Measurements from ENCODE around the gene COL6A5. TPM values are rescaled to one million over a fixed set of nuclear protein-coding genes. Genes with fewer than 3 reads are reported as not detected.

COL6A5 gene
- total and polyA plus RNA-seq, 2 experiments from 2014 or later: 0.03 to 0.05 TPM

GRCh38 chr3:130300888-130301287 is 44.6 kb upstream of the COL6A5 start:
- Histone ChIP-seq H3K9me2 (ENCODE audit: insufficient read depth) (0 out of 2 replicates have a peak, but pooled peaks cover 8% of the 10 kb centered on the region), H3K4me3 (no peak overlapping the region), H2AFZ (peak overlapping the region; percentile 10; the same call in 1 of the 2 replicates), H4K20me1 (replicated peaks; ENCODE audit: insufficient read depth) (no peaks in the 10 kb centered on the region), H3K36me3 (ENCODE audit: insufficient read depth) (no peaks in the 10 kb centered on the region), H3K27ac (ENCODE audit: low read depth) (no peak overlapping the region), H3K4me1 (ENCODE audit: insufficient read depth) (no peaks in the 10 kb centered on the region), H3K4me2 (no peak overlapping the region), H3F3A (replicated peaks; ENCODE audit: low read depth) (no peaks in the 10 kb centered on the region), H3K79me2 (replicated peaks; ENCODE audit: insufficient read depth) (no peaks in the 10 kb centered on the region), H3K27me3 (ENCODE audit: insufficient read depth) (no peaks in the 10 kb centered on the region)
- TF ChIP-seq REST (IDR thresholded peaks at IDR 0.05; ENCODE audit: unreplicated experiment) (no peak), ZNF114 (CRISPR knock-in tag; IDR thresholded peaks at IDR 0.05) (no peak), ZNF462 (CRISPR knock-in tag; IDR thresholded peaks at IDR 0.05) (no peak), NANOG (IDR thresholded peaks at IDR 0.05; ENCODE audit: borderline replicate concordance) (no peak), JUNB (IDR thresholded peaks at IDR 0.05; ENCODE audit: unreplicated experiment) (no peak), CREB1 (CRISPR knock-in tag; IDR thresholded peaks at IDR 0.05; ENCODE audit: low read depth) (no peak), ETS1 (IDR thresholded peaks at IDR 0.05) (no peak), POLR2AphosphoS5 (IDR thresholded peaks at IDR 0.05; ENCODE audit: low read depth) (no peak), STAT1 (IDR thresholded peaks at IDR 0.05; ENCODE audit: unreplicated experiment) (no peak), ZNF331 (CRISPR knock-in tag; IDR thresholded peaks at IDR 0.05; ENCODE audit: low read depth) (no peak)
- peaks cover 13% of the 10 kb centered on the region; the same call in 2 of the 3 replicates for H3K4me1 Mint-ChIP-seq
- H3K9me3 Mint-ChIP-seq: 0 out of 3 replicates have a peak, but pooled peaks cover 4% of the 10 kb centered on the region
- ATAC-seq: no peak
- no peak overlapping the region for H3K27ac Mint-ChIP-seq
- no peak for DNase-seq (ENCODE audit: low spot score)
- H3K27me3 Mint-ChIP-seq (ENCODE audit: insufficient read depth, low read depth, poor library complexity): peaks cover 6% of the 10 kb centered on the region
- no peaks in the 10 kb centered on the region for H3K36me3 Mint-ChIP-seq (ENCODE audit: low read depth)
- H3K4me3 Mint-ChIP-seq: no peak overlapping the region
